Adrenal gland (tissue), 12 donors: Measurements from ENCODE around the gene C1orf50. TPM values are rescaled to one million over a fixed set of nuclear protein-coding genes. Genes with fewer than 3 reads are reported as not detected.
A peak's percentile ranks its signal among the peaks of the same experiment; 100 is the strongest.
"Not testable (repeated sequence)": the region's sequence is repeated elsewhere in the genome, so short reads cannot be mapped to it uniquely, and the experiment has no call there.

ENCODE experiments used
- DNase-seq, 7 donors: peaks; one replicate each; pipeline ENCODE4 v3.0.0-alpha.2; 2019 to 2020
- H3K27ac ChIP-seq, 5 donors: fragments of 200-600 bp; sonication (generic) in 4 of 5; 1 replicate in 3 of 5; 2 replicates in 2 of 5; pipeline versions ENCODE4 v1.5.1 to v1.8.0; 2016 to 2020; ENCODE audit warnings: mild to moderate bottlenecking in 1 of 5
- H3K27me3 ChIP-seq: fragments of 200-600 bp; 2 replicates; pipeline ENCODE4 v1.8.0; 2021
- H3K36me3 ChIP-seq, 2 donors: fragments of 200-600 bp; replicated peaks in 1 of 2; 1 replicate in 1 of 2; 2 replicates in 1 of 2; pipeline versions ENCODE4 v1.5.1 to v1.8.0; 2018 to 2022
- H3K4me1 ChIP-seq, 2 donors: fragments of 200-600 bp; replicated peaks in 1 of 2; 1 replicate in 1 of 2; 2 replicates in 1 of 2; pipeline versions ENCODE4 v1.5.1 to v1.8.0; 2018 to 2021
- H3K4me3 ChIP-seq, 4 donors: fragments of 200-600 bp; sonication (generic) in 3 of 4; one replicate each; pipeline ENCODE4 v1.5.1; 2016 to 2018
- H3K9me3 ChIP-seq, 3 donors: fragments of 200-600 bp; sonication (generic) in 1 of 3; replicated peaks in 1 of 3; 1 replicate in 2 of 3; 2 replicates in 1 of 3; pipeline versions ENCODE4 v1.5.1 to v1.8.0; 2016 to 2021
- POLR2A ChIP-seq, 2 donors: fragments of 450-650 bp; IDR thresholded peaks; one replicate each; pipeline ENCODE4 v1.6.1; 2017; ENCODE audit warnings: antibody characterized with exemption in 2 of 2, mild to moderate bottlenecking in 2 of 2, moderate library complexity in 1 of 2
- WGBS, 4 donors: extraction: QIAGEN DNeasy Blood & Tissue Kit in 2 of 4; methylation state at CpG; one replicate each; pipeline versions ENCODE4 v1.1.5 to v1.1.7; 2013 to 2017; 5-methylcytosine and 5-hydroxymethylcytosine counted together
- intact Hi-C, 2 donors: fragments of 100-400 bp; cut with DNase I; formaldehyde crosslinking; loops; one replicate each; pipeline versions ENCODE4 v1.14.1 to v1.15.0; 2022 to 2023
- polyA plus RNA-seq, 3 donors: library from polyadenylated mRNA; stranded (reverse); fragments of 200-250 nt in 2 of 3; fragments of 350-450 nt in 1 of 3; fragmentation: Illumina TruSeq in 1 of 3; extraction: RNeasy Lipid Tissue Mini Kit (QIAGEN cat#74804) in 1 of 3; gene quantifications; one replicate each; pipeline ENCODE4 v1.2.3, GENCODE V29; 2013 to 2014
- total RNA-seq, 9 donors: library from RNA; depleted of rRNA in 4 of 9; stranded (reverse); fragments of >200 nt in 4 of 9; fragments of 120-200 nt in 1 of 9; fragmentation: NEBNext Ultra II Directional in 1 of 9; extraction: Animal tissue kit (Norgen Biotek cat#: 25700) in 1 of 9; gene quantifications; one replicate each; pipeline versions ENCODE4 v1.1.0 to v1.2.4, GENCODE V29; 2013 to 2023
- TF ChIP-seq, protein P1 (sequence below), 6 experiments: fragments of 450-650 bp in 4 of 6; fragments of 200-600 bp in 2 of 6; sonication (generic) in 1 of 6; IDR thresholded peaks; 1 replicate in 5 of 6; 2 replicates in 1 of 6; pipeline versions ENCODE4 v1.5.1 to v1.8.0; 2016 to 2021; ENCODE audit warnings: antibody characterized with exemption in 6 of 6, mild to moderate bottlenecking in 2 of 6, moderate library complexity in 1 of 6
- donor health status: healthy with polysubstance abuse.
- donor health status: Bipolar disorder and iron deficiency.
- donor health status: DM: yes; HTN: yes; CAD: no.
- donor health status: DM: no; HTN: no; CAD: no.
- donor health status: DM: no; HTN: no; CAD: no.
- donor health status: DM: yes; HTN: yes; CAD: no.

Gene C1orf50
- total and polyA plus RNA-seq, 12 donors: 2.2 to 13.5 (median 7.4) TPM

DNA sequence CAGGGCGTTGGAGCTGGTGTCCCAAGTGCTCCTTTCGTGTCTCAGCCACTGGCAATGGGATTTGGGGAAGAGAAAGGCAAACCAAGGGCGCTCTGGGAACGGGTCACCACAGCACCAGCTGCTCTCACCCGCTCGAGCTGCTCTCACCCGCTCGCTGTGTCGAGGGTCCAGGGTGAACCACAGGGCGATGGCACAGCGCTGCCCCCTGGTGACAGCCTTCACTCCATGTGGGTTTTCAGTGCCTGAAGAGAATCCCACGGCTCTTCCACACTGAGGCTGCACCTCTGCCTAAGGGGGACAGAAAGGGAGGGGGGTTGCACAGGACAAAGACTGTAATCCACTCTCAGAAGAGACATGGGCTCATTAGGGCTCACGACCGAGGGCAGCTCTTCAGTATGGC, 19.9 kb upstream of the C1orf50 start:
- no peaks in the 10 kb centered on the region for H3K9me3 ChIP-seq
- no peak for TF ChIP-seq POLR2A (IDR thresholded peaks at IDR 0.05)
- TF ChIP-seq, protein P1, sequence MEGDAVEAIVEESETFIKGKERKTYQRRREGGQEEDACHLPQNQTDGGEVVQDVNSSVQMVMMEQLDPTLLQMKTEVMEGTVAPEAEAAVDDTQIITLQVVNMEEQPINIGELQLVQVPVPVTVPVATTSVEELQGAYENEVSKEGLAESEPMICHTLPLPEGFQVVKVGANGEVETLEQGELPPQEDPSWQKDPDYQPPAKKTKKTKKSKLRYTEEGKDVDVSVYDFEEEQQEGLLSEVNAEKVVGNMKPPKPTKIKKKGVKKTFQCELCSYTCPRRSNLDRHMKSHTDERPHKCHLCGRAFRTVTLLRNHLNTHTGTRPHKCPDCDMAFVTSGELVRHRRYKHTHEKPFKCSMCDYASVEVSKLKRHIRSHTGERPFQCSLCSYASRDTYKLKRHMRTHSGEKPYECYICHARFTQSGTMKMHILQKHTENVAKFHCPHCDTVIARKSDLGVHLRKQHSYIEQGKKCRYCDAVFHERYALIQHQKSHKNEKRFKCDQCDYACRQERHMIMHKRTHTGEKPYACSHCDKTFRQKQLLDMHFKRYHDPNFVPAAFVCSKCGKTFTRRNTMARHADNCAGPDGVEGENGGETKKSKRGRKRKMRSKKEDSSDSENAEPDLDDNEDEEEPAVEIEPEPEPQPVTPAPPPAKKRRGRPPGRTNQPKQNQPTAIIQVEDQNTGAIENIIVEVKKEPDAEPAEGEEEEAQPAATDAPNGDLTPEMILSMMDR (IDR thresholded peaks at IDR 0.05): peak; percentile 19 to 64 (median 50)
- H3K36me3 ChIP-seq: peaks cover 0 to 25% of the 10 kb centered on the region in 2 donors
- H3K4me3 ChIP-seq: no peak overlapping the region
- WGBS, 4 donors: 61 to 75% (median 69%) methylated on average over 9 to 14 of the region's 14 CpGs
- H3K27ac ChIP-seq: peak overlapping the region in 1 of 5 donors; percentile 80
- no peaks in the 10 kb centered on the region for H3K27me3 ChIP-seq
- peak in 3 of 7 donors; percentile 35 to 54 (median 44) for DNase-seq
- peaks cover 9 to 15% of the 10 kb centered on the region in 2 donors for H3K4me1 ChIP-seq
- intact Hi-C loops: loop anchor here (5.0 to 10.0 kb wide), 2 partner anchors 170 to 172 kb away; no protein-coding TSS in a partner anchor

DNA sequence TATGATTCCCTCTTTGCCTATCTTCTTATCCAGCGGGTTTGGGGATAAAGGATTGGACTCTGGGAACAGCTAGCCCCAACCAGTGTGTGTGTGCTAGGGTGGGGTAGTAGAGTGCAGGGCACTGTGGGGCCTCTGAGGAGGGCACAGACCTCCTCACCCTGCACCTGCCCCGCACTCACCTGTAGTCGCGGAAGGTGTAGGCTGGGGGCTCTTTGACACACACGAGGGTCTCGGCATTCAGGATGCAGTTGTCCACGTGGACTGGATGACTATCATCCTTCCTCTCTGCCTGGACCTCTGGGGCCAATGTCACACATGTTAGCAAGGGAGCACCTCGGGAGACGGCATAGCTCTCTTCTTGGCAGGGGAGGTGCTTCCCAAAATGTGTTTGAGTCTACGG, 19.0 kb upstream of the C1orf50 start:
- DNase-seq: no peak
- WGBS, 4 donors: 82 to 88% (median 86%) methylated on average over 8 to 10 of the region's 10 CpGs
- H3K27me3 ChIP-seq: no peaks in the 10 kb centered on the region
- H3K9me3 ChIP-seq: no peaks in the 10 kb centered on the region
- intact Hi-C loops: loop anchor here (5.0 to 10.0 kb wide), 2 partner anchors 171 to 173 kb away; no protein-coding TSS in a partner anchor
- no peak for TF ChIP-seq POLR2A (IDR thresholded peaks at IDR 0.05)
- TF ChIP-seq, protein P1 (IDR thresholded peaks at IDR 0.05): no peak
- peaks cover 9 to 15% of the 10 kb centered on the region in 2 donors for H3K4me1 ChIP-seq
- H3K27ac ChIP-seq: peak overlapping the region in 1 of 5 donors; percentile 80
- no peak overlapping the region for H3K4me3 ChIP-seq
- H3K36me3 ChIP-seq: peaks cover 0 to 33% of the 10 kb centered on the region in 2 donors

DNA sequence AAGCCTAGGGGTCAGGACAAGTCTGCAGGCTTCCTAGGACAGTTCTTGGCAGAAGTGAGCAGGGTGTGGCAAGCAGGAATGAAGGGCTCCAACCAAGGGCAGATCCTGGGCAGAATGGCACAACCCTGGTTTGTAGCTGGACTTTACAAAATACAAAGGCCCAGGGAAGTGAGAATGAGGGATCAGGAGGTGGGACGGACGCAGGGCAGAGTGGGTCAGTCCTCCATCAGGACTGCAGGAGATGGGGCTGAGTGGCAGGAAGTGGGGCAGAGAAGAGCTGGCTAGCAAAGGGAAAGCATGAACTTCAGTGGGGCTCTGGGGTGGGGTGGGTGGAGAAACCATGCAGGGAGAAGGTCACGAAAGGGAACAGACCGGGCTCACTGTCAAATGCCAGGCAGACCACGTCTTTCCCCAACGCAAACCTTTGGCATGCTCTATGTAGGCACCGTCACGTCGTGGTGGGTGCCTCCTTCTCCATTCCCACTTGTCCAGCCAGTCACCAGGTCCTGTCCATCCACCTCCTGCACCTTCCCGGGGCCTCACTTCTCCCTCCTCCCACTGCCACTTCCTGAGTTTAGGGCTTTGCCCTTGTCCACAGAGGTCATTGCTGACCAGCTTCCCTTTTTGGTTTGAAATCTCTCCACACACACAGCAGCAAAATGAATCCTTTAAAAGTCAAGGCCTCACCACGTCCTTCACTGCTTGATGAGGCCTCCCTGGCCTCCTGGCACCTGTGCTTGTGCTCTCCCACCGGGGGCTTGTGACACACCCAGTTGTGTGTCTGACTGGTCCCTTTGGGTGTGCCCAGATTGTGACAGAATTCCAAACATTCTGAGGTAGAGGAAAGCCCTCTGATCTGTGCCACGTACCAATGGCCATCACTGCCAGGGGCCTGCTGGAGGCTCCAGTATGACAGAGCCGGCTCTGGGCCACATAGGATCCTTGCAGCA, 18.3 kb upstream of the C1orf50 start:
- intact Hi-C loops: loop anchor here (5.0 to 10.0 kb wide), 2 partner anchors 171 to 174 kb away; no protein-coding TSS in a partner anchor
- Histone ChIP-seq H3K27me3 (no peaks in the 10 kb centered on the region), H3K4me3 (no peak overlapping the region), H3K4me1 (peaks cover 9 to 22% of the 10 kb centered on the region in 2 donors), H3K36me3 (peaks cover 0 to 36% of the 10 kb centered on the region in 2 donors), H3K9me3 (no peaks in the 10 kb centered on the region), H3K27ac (peak overlapping the region in 2 of 5 donors; percentile 57 to 80)
- DNase-seq: peak in 4 of 7 donors; percentile 17 to 61 (median 32)
- 38 to 63% (median 52%) methylated on average over 14 of the region's 14 CpGs for WGBS, 4 donors
- TF ChIP-seq, protein P1 (IDR thresholded peaks at IDR 0.05): no peak
- TF ChIP-seq POLR2A (IDR thresholded peaks at IDR 0.05): no peak

DNA sequence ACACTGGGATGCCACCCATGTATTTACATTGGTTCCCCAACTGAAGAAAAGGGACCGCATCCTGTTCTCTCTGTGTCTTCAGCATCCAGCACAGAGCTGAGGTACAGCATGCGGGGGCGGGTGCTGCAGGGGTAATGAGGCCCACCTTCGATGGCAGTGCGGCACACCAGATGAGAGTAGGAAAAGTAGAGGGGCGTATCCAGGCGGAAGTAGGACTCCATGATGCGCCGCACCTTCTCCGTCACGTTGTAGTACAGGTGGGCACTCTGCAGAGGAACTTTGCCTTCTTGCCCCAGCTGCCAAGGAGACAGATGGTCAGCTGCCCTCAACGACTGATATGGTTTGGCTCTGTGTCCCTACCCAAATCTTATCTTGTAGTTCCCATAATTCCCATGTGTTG, 17.0 kb upstream of the C1orf50 start:
- 94 to 98% (median 96%) methylated on average over 12 of the region's 12 CpGs for WGBS, 4 donors
- TF ChIP-seq, protein P1 (IDR thresholded peaks at IDR 0.05): no peak
- TF ChIP-seq POLR2A (IDR thresholded peaks at IDR 0.05): no peak
- Histone ChIP-seq H3K4me3 (no peak overlapping the region), H3K27ac (no peak overlapping the region), H3K36me3 (peaks cover 0 to 49% of the 10 kb centered on the region in 2 donors), H3K27me3 (no peaks in the 10 kb centered on the region), H3K9me3 (no peaks in the 10 kb centered on the region), H3K4me1 (peaks cover 9 to 23% of the 10 kb centered on the region in 2 donors)
- peak in 1 of 7 donors; percentile 14 for DNase-seq
- intact Hi-C loops: no loop called here

DNA sequence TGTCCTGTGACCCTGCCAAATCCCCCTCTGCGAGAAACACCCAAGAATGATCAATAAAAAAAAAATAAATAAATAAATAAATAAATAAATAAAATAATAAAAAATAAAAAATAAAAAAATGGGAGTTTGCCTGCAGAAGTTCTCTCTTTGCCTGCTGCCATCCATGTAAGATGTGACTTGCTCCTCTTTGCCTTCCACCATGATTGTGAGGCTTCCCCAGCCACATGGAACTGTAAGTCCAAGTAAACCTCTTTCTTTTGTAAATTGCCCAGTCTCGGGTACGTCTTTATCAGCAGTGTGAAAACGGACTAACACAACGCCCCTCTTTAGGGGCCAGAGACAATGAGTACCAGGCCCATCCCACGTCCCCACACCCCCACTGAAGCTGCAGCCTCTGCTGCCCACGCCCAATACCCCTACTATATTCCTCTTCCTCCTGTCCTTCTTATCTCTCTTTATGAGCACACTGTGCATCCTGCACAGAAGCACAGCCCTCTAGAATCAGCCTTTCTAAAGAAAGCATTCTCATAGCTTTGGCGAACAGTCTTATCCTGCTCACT, 15.5 kb upstream of the C1orf50 start:
- peaks cover 9 to 23% of the 10 kb centered on the region in 2 donors for H3K4me1 ChIP-seq
- H3K27me3 ChIP-seq, DNase-seq, H3K9me3 ChIP-seq, intact Hi-C loops, H3K4me3 ChIP-seq, H3K27ac ChIP-seq: not testable (repeated sequence)
- H3K36me3 ChIP-seq: peaks cover 0 to 55% of the 10 kb centered on the region in 2 donors
- 91 to 97% (median 94%) methylated on average over 8 of the region's 8 CpGs for WGBS, 4 donors
